G401.6 (cell line): Measurements from ENCODE around the gene KLRC4.
"Not testable (repeated sequence)": the region's sequence is repeated elsewhere in the genome, so short reads cannot be mapped to it uniquely, and the experiment has no call there.

ENCODE experiments used
- FAIRE-seq: peaks from 2 replicates; lab custom pipeline; 2012; peaks lifted over from hg19 to GRCh38; lab: Jason Lieb, UNC

KLRC4 gene

GRCh38 chr12:10409392-10409791 lies at the start of gene KLRC4:
KLRC4 (minus strand) TSS chr12:10409757; CDS start chr12:10409575, 182 bp downstream.
- no peak for FAIRE-seq

GRCh38 chr12:10457760-10458159 lies 48.2 kb upstream of the KLRC4 start:
- FAIRE-seq: no peak

GRCh38 chr12:10456856-10457255 lies 47.3 kb upstream of the KLRC4 start:
- FAIRE-seq: no peak

GRCh38 chr12:10455766-10456165 lies 46.2 kb upstream of the KLRC4 start:
- peak; percentile 72 for FAIRE-seq

- no peak for FAIRE-seq
Observed at GRCh38 chr12:10454531-10454930, 45.0 kb upstream of the KLRC4 start.

- FAIRE-seq: no peak
Observed at GRCh38 chr12:10453156-10453555, 43.6 kb upstream of the KLRC4 start, which contains the start of gene KLRC1. KLRC1 (minus strand) TSS chr12:10453377; CDS start chr12:10451156, 2,221 bp downstream.

- no peak for FAIRE-seq
Observed at GRCh38 chr12:10448236-10448635, 38.7 kb upstream of the KLRC4 start.

GRCh38 chr12:10446052-10446451 lies 36.5 kb upstream of the KLRC4 start:
- not testable (repeated sequence) for FAIRE-seq

- not testable (repeated sequence) for FAIRE-seq
Observed at GRCh38 chr12:10441144-10441543, 31.6 kb upstream of the KLRC4 start.

GRCh38 chr12:10439608-10440274 lies 30.2 kb upstream of the KLRC4 start:
- FAIRE-seq: not testable (repeated sequence)

GRCh38 chr12:10437601-10438000 lies 28.0 kb upstream of the KLRC4 start:
- FAIRE-seq: not testable (repeated sequence)

- FAIRE-seq: not testable (repeated sequence)
Observed at GRCh38 chr12:10435816-10436215, 26.3 kb upstream of the KLRC4 start, which contains the start of gene KLRC2. KLRC2 (minus strand) TSS chr12:10436010; CDS start chr12:10435986, 24 bp downstream.

GRCh38 chr12:10430623-10431022 lies 21.1 kb upstream of the KLRC4 start:
- not testable (repeated sequence) for FAIRE-seq

- FAIRE-seq: not testable (repeated sequence)
Observed at GRCh38 chr12:10425938-10426337, 16.4 kb upstream of the KLRC4 start.

GRCh38 chr12:10424260-10424899 lies 14.8 kb upstream of the KLRC4 start:
- FAIRE-seq: not testable (repeated sequence)

- FAIRE-seq: not testable (repeated sequence)
Observed at GRCh38 chr12:10422159-10422558, 12.6 kb upstream of the KLRC4 start.

GRCh38 chr12:10420334-10420733 lies 10.8 kb upstream of the KLRC4 start, which contains the start of gene KLRC3:
KLRC3 (minus strand) TSS chr12:10420595; CDS start chr12:10420550, 45 bp downstream.
- not testable (repeated sequence) for FAIRE-seq

GRCh38 chr12:10408842-10409241 lies 715 bp downstream of the KLRC4 start:
- no peak for FAIRE-seq

- no peak for FAIRE-seq
Observed at GRCh38 chr12:10406725-10407124, 2.8 kb downstream of the KLRC4 start.

- no peak for FAIRE-seq
Observed at GRCh38 chr12:10405294-10405693, 4.3 kb downstream of the KLRC4 start.

GRCh38 chr12:10404798-10405197 lies 4.8 kb downstream of the KLRC4 start:
- no peak for FAIRE-seq

- FAIRE-seq: no peak
Observed at GRCh38 chr12:10400829-10401228, 8.7 kb downstream of the KLRC4 start.

- no peak for FAIRE-seq
Observed at GRCh38 chr12:10398168-10398567, 11.4 kb downstream of the KLRC4 start.
